ENCODE results near the gene CDS1. TPM values are rescaled to one million over a fixed set of nuclear protein-coding genes. Genes with fewer than 3 reads are reported as not detected.

The CDS1 gene
- total RNA-seq, 2 donors from 2014 or later = 5.8 to 8.9 TPM

DNA sequence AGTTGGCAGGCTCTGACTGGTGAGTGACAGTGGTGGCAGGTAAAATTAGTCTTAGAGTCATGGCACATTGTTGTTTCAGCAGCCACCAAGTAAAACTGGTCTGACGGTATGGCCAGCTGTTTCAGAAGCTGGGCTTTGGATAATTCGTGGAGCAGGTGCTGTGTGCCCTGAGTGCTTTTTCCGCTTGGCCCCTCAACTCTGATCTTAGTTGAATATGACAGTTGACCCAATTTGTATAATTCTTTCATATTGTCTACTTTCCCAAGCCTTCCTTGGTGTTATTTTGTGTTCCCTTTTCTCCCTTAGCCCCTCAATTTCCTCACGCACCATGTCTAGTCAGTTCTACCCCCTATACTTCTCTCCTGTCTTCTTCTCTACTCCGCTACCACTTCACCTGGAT is 32.0 kb downstream of the CDS1 start:
- H3K36me3 Mint-ChIP-seq (ENCODE audit: low read depth) = peaks cover 26% of the 10 kb centered on the region
- H3K9ac ChIP-seq (ENCODE audit: extremely low read depth, low read length, poor library complexity, severe bottlenecking) = no peak overlapping the region
- H3K9me3 ChIP-seq (ENCODE audit: control insufficient read depth, low read length) = no peaks in the 10 kb centered on the region
- no peaks in the 10 kb centered on the region for H3K4me1 ChIP-seq (ENCODE audit: control insufficient read depth, insufficient read depth, low read length)
- no peak overlapping the region for H3K4me3 Mint-ChIP-seq
- no peaks in the 10 kb centered on the region for H3K9me3 Mint-ChIP-seq
- DNase-seq = no peak
- no peak overlapping the region for H3K27ac ChIP-seq (ENCODE audit: low read depth, low read length)
- H3K4me1 Mint-ChIP-seq = no peaks in the 10 kb centered on the region
- H3K4me3 ChIP-seq (ENCODE audit: low read length) = no peak overlapping the region
- H3K27ac Mint-ChIP-seq = no peak overlapping the region
- H3K36me3 ChIP-seq (ENCODE audit: control insufficient read depth, insufficient read depth, low read length) = no peaks in the 10 kb centered on the region
- no peak for TF ChIP-seq CTCF (conservative IDR thresholded peaks at IDR 0.05)
- no peaks in the 10 kb centered on the region for H3K27me3 ChIP-seq (ENCODE audit: control insufficient read depth, insufficient read depth, low read length, poor library complexity, severe bottlenecking)
- H3K27me3 Mint-ChIP-seq (ENCODE audit: insufficient read depth) = no peaks in the 10 kb centered on the region
- WGBS, 2 experiments (ENCODE audit: insufficient coverage in 1 of 2, insufficient read length in 1 of 2) = 92 to 94% methylated on average over 5 of the region's 5 CpGs

DNA sequence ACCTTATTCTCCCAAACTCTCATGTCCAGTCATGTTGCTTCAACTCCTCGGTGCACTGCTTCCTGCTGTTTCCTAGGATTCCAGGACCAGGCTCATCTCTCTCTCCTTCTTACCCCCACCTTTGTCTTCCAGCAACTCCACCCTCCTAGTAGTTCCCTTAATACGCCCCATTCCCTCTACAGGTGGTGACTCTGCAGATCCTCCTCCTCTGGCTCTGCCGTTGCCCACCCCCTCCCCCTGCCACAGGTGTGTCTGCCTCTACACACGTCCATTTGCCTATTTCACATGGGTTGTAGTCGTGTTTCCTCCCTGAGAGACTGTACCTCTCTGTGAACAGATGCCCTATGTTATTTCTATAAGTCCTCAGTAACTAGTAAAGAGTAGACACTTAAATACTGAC is 32.4 kb downstream of the CDS1 start:
- 87 to 100% methylated on average over 1 to 5 of the region's 5 CpGs for WGBS, 2 experiments (ENCODE audit: insufficient coverage in 1 of 2, insufficient read length in 1 of 2)
- Histone ChIP-seq H3K4me1 (ENCODE audit: control insufficient read depth, insufficient read depth, low read length) (no peaks in the 10 kb centered on the region), H3K9ac (ENCODE audit: extremely low read depth, low read length, poor library complexity, severe bottlenecking) (no peak overlapping the region), H3K27me3 (ENCODE audit: control insufficient read depth, insufficient read depth, low read length, poor library complexity, severe bottlenecking) (no peaks in the 10 kb centered on the region), H3K4me3 (ENCODE audit: low read length) (no peak overlapping the region), H3K36me3 (ENCODE audit: control insufficient read depth, insufficient read depth, low read length) (no peaks in the 10 kb centered on the region), H3K9me3 (ENCODE audit: control insufficient read depth, low read length) (no peaks in the 10 kb centered on the region), H3K27ac (ENCODE audit: low read depth, low read length) (no peak overlapping the region)
- H3K4me3 Mint-ChIP-seq = no peak overlapping the region
- no peaks in the 10 kb centered on the region for H3K9me3 Mint-ChIP-seq
- no peak overlapping the region for H3K27ac Mint-ChIP-seq
- no peak for DNase-seq
- H3K27me3 Mint-ChIP-seq (ENCODE audit: insufficient read depth) = no peaks in the 10 kb centered on the region
- TF ChIP-seq CTCF (conservative IDR thresholded peaks at IDR 0.05) = no peak
- no peaks in the 10 kb centered on the region for H3K4me1 Mint-ChIP-seq
- H3K36me3 Mint-ChIP-seq (ENCODE audit: low read depth) = peaks cover 22% of the 10 kb centered on the region

- H3K9me3 Mint-ChIP-seq = no peaks in the 10 kb centered on the region
- 60% methylated on average over 1 of the region's 1 CpG; no CpG with 5 or more reads in 1 of the 2 experiments for WGBS, 2 experiments (ENCODE audit: insufficient coverage in 1 of 2, insufficient read length in 1 of 2)
- no peak for DNase-seq
These were observed 40.0 kb downstream of the CDS1 start for GRCh38 chr4:84622959-84623358.

More at GRCh38 chr4:84622959-84623358, 40.0 kb downstream of the CDS1 start:
- H3K4me3 Mint-ChIP-seq = no peak overlapping the region
- Histone ChIP-seq H3K9me3 (ENCODE audit: control insufficient read depth, low read length) (no peaks in the 10 kb centered on the region), H3K4me3 (ENCODE audit: low read length) (no peak overlapping the region), H3K27me3 (ENCODE audit: control insufficient read depth, insufficient read depth, low read length, poor library complexity, severe bottlenecking) (no peaks in the 10 kb centered on the region), H3K9ac (ENCODE audit: extremely low read depth, low read length, poor library complexity, severe bottlenecking) (no peak overlapping the region), H3K27ac (ENCODE audit: low read depth, low read length) (no peak overlapping the region), H3K4me1 (ENCODE audit: control insufficient read depth, insufficient read depth, low read length) (no peaks in the 10 kb centered on the region), H3K36me3 (ENCODE audit: control insufficient read depth, insufficient read depth, low read length) (no peaks in the 10 kb centered on the region)
- no peak overlapping the region for H3K27ac Mint-ChIP-seq
- peaks cover 8% of the 10 kb centered on the region for H3K36me3 Mint-ChIP-seq (ENCODE audit: low read depth)
- H3K4me1 Mint-ChIP-seq = no peaks in the 10 kb centered on the region
- H3K27me3 Mint-ChIP-seq (ENCODE audit: insufficient read depth) = no peaks in the 10 kb centered on the region
- no peak for TF ChIP-seq CTCF (conservative IDR thresholded peaks at IDR 0.05)
